ENCODE measurements around the gene MTFMT. TPM values are rescaled to one million over a fixed set of nuclear protein-coding genes. Genes with fewer than 3 reads are reported as not detected.

Gene MTFMT
- total RNA-seq, 2 donors from 2014 or later: 25.9 to 42.4 TPM

- no peak for TF ChIP-seq CTCF (IDR thresholded peaks at IDR 0.05)
- H3K27ac ChIP-seq: no peak overlapping the region
- DNase-seq (ENCODE audit: low spot score): no peak
- peaks cover 8% of the 10 kb centered on the region for H3K36me3 ChIP-seq
- H3K4me3 ChIP-seq: no peak overlapping the region
- no peaks in the 10 kb centered on the region for H3K27me3 ChIP-seq (replicated peaks; ENCODE audit: insufficient read depth)
- H3K4me1 ChIP-seq (ENCODE audit: control insufficient read depth in 1 of 2, low read depth in 2 of 2): peaks cover 0 to 7% of the 10 kb centered on the region in 2 donors
- no peak for ATAC-seq (ENCODE audit: insufficient number of reproducible peaks, low FRiP score, low read depth)
- no peaks in the 10 kb centered on the region for H3K9me3 ChIP-seq
Observed at GRCh38 chr15:65041787-65042186, 12.3 kb upstream of the MTFMT start.

GRCh38 chr15:65040461-65040860 is 11.0 kb upstream of the MTFMT start:
- H3K9me3 ChIP-seq: no peaks in the 10 kb centered on the region
- TF ChIP-seq CTCF (IDR thresholded peaks at IDR 0.05): no peak
- H3K4me1 ChIP-seq (ENCODE audit: control insufficient read depth in 1 of 2, low read depth in 2 of 2): peaks cover 0 to 7% of the 10 kb centered on the region in 2 donors
- no peak overlapping the region for H3K27ac ChIP-seq
- H3K36me3 ChIP-seq: peaks cover 8% of the 10 kb centered on the region
- ATAC-seq (ENCODE audit: insufficient number of reproducible peaks, low FRiP score, low read depth): no peak
- DNase-seq (ENCODE audit: low spot score): no peak
- no peaks in the 10 kb centered on the region for H3K27me3 ChIP-seq (replicated peaks; ENCODE audit: insufficient read depth)
- H3K4me3 ChIP-seq: no peak overlapping the region

- H3K9me3 ChIP-seq: no peaks in the 10 kb centered on the region
- no peaks in the 10 kb centered on the region for H3K27me3 ChIP-seq (replicated peaks; ENCODE audit: insufficient read depth)
- H3K4me1 ChIP-seq (ENCODE audit: control insufficient read depth in 1 of 2, low read depth in 2 of 2): peaks cover 1 to 6% of the 10 kb centered on the region in 2 donors
- H3K4me3 ChIP-seq: no peak overlapping the region
- no peak for DNase-seq (ENCODE audit: low spot score)
- H3K27ac ChIP-seq: no peak overlapping the region
- no peak for TF ChIP-seq CTCF (IDR thresholded peaks at IDR 0.05)
- H3K36me3 ChIP-seq: no peaks in the 10 kb centered on the region
- ATAC-seq (ENCODE audit: insufficient number of reproducible peaks, low FRiP score, low read depth): no peak
Observed at GRCh38 chr15:65038836-65039235, 9.4 kb upstream of the MTFMT start.

GRCh38 chr15:65038428-65038827 is 9.0 kb upstream of the MTFMT start:
- no peak for TF ChIP-seq CTCF (IDR thresholded peaks at IDR 0.05)
- no peak overlapping the region for H3K27ac ChIP-seq

GRCh38 chr15:65037309-65037708 is 7.9 kb upstream of the MTFMT start:
- Histone ChIP-seq H3K36me3 (no peaks in the 10 kb centered on the region), H3K27me3 (replicated peaks; ENCODE audit: insufficient read depth) (no peaks in the 10 kb centered on the region), H3K4me3 (no peak overlapping the region), H3K9me3 (no peaks in the 10 kb centered on the region), H3K4me1 (ENCODE audit: control insufficient read depth in 1 of 2, low read depth in 2 of 2) (peaks cover 3 to 13% of the 10 kb centered on the region in 2 donors), H3K27ac (no peak overlapping the region)
- ATAC-seq (ENCODE audit: insufficient number of reproducible peaks, low FRiP score, low read depth) (no peak), DNase-seq (ENCODE audit: low spot score) (no peak)
- no peak for TF ChIP-seq CTCF (IDR thresholded peaks at IDR 0.05)

More at GRCh38 chr15:65038428-65038827, 9.0 kb upstream of the MTFMT start:
- ATAC-seq (ENCODE audit: insufficient number of reproducible peaks, low FRiP score, low read depth) (no peak), DNase-seq (ENCODE audit: low spot score) (no peak)
- Histone ChIP-seq H3K4me3 (no peak overlapping the region), H3K4me1 (ENCODE audit: control insufficient read depth in 1 of 2, low read depth in 2 of 2) (peaks cover 3 to 8% of the 10 kb centered on the region in 2 donors), H3K36me3 (no peaks in the 10 kb centered on the region), H3K9me3 (no peaks in the 10 kb centered on the region), H3K27me3 (replicated peaks; ENCODE audit: insufficient read depth) (no peaks in the 10 kb centered on the region)

Measured in thoracic aorta (tissue), 2 donors.